DOHH2 (cell line): Measurements from ENCODE around the gene ACSBG1.

Experiments used
- CTCF ChIP-seq: fragments of 200-600 bp; sonication (generic); IDR thresholded peaks from one replicate; pipeline ENCODE4 v1.5.1; 2014; ENCODE audit warnings: antibody characterized with exemption, mild to moderate bottlenecking, low read depth, low read length; ENCODE audit not compliant: poor library complexity, severe bottlenecking
- EZH2phosphoT487 ChIP-seq: fragments of 200-600 bp; sonication (generic); IDR thresholded peaks from 2 replicates; pipeline ENCODE4 v1.6.1; 2017; ENCODE audit warnings: borderline replicate concordance, mild to moderate bottlenecking, antibody characterized with exemption, low read length, moderate library complexity, mixed read lengths

GRCh38 chr15:78209646-78210348 is 24.6 kb downstream of the ACSBG1 start:
- TF ChIP-seq CTCF, result no peak
- no peak for TF ChIP-seq EZH2phosphoT487
